GOT3 (cell line): ENCODE measurements around the gene ARHGEF17.

Experiments used
- DNase-seq: peaks from one replicate; lab custom pipeline; 2025; ENCODE audit warnings: mixed read lengths; lab: John Stamatoyannopoulos, UW

The ARHGEF17 gene

DNA sequence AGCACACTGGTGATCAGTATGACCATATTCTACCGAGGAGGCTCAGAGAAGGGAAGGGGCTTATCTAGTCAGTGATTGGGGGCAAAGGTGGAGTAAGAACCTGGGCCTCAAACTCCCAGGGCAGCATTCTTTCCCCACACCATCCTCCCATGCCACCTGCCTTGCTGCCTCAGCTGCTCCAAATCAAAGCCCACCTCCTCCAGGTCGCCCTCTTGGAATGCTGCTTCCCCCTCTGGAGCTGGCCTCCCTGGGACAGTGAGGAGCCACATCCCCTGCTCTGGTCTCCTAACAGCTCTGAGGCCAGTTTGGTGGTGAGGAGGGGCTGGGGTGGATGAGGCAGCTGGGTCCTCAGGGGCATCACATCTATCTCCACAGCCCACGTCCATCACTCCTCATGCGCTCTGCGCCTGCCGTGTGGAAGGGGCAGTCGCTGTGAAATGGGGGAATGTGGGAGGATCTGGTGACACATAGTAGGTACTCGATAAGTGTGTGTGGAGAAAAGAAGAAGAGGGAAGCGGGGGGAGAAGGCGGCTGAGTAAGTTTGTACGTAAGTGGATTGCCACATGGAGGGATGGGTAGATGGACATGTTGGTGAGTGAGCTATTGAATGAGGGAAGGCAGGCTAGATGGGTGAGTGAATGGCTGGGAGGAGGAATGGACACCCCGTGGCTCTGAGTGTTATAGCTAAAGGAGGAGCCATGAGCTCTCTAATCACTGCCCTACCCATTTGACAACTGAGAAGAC, 16.1 kb upstream of the ARHGEF17 start:
- DNase-seq = no peak

DNA sequence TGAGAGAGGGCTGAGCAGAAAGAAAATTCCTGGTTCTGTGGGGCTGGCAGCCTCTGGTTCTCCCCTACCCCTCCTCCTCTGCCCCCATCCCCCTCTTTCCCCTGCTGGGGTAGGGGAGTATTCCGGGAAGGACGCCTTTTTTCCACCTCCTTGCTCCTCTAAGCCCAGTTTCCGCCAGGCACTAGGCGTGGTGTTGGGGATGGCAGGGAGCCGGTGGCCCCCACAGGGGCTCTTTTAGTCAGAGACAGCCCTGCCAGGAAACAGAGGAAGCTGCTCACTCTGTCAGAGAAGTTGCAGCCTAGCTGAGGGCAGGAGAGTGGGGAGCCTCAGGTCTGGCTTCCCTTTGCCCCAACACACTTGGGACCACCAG, 15.6 kb upstream of the ARHGEF17 start:
- DNase-seq = no peak

DNA sequence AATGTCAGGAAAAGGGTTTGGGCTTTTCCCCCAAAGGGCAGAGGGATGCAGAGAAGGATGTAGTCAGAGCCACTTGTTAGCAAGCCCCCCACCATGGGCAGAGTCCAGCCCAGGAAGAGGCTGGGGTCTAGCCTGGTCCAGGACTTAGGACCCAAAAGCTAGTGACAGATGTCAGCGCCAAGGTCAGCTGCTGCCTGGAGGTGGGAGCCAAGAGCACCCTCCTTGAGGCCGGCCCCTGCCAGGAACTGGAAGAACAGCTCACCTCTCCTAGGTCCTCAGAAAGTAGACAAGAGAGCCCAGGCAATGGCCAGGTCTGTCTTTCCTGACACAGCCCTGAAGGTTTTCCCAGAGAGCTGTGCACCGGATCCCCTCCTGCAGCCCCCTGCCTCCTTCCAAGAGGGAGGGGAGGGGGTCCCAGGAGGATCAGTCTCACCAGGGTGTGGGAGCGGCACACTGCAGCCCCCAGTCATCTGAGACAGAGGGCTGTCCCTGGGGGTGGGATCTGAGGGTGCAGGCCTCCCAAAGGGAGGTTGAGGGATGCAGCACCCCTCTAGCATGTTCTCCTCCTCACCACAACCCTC, 14.6 kb upstream of the ARHGEF17 start:
- no peak for DNase-seq

DNA sequence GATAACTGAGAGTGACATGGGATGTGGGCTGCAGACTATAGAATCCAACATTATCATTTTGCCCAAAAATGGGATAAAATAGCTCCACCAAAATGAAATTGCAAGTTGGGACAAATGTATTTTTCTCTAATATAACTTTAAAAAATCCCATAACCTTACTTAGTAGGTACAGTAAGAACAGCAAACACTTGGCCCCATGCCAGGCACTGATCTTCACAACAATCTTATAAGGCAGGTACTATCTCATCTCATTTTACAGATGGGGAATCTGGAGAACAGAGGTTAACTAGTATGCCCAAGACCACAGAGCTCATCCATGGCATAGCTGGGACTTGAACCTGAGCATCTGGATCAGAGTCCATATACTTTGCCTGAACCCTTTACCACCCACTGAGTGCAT, 13.5 kb upstream of the ARHGEF17 start:
- DNase-seq = no peak

DNA sequence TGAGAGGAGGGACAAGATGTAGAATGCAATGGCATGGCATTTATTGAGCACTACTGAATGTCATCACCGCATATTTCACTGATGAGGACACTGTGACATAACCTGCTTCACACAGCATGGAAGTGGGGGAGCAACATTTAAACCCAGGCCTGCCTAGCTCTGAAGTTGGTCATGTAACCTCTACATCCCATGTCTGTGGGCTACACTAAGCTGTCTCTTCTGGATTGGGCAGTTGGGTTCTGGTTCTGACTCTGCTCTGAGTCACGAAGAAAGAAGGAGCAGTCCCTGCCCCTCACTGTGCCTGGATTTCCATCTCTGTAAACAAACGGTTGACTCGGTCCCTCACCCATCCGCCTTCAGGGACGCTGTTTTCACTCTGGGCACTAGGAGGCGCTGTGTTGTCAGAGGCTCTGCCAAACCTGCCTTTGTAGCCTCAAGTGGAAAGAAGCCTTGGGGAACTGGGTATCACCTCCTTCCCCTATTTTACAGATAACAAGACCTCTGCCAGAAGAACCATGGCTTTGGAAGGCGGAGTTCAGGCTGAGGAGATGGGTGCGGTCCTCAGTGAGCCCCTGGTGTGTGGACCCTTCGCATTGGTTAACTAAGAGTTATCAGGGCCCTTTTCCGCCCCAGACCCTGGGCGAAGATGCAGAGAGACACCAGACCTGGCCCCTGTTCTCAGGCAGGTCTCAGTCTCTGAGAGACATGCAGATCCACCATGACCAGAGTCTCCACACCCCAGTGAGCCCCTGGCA, 12.7 kb upstream of the ARHGEF17 start:
- peak; percentile 78 for DNase-seq

DNA sequence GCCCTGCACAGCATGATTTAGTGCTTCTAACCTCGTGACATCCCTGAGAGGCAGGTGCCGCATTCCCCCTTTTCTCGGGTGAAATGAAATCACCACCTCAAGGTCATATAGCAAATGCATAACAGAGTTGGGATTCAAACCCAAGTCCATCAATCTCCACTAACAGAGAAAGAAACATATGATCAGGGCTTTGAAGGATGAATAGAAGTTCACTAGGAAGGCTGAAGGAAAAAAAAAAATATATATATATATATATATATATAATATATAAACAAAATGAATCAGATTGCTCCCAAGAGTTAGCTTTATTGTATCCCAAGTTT, 12.1 kb upstream of the ARHGEF17 start:
- DNase-seq = no peak

DNA sequence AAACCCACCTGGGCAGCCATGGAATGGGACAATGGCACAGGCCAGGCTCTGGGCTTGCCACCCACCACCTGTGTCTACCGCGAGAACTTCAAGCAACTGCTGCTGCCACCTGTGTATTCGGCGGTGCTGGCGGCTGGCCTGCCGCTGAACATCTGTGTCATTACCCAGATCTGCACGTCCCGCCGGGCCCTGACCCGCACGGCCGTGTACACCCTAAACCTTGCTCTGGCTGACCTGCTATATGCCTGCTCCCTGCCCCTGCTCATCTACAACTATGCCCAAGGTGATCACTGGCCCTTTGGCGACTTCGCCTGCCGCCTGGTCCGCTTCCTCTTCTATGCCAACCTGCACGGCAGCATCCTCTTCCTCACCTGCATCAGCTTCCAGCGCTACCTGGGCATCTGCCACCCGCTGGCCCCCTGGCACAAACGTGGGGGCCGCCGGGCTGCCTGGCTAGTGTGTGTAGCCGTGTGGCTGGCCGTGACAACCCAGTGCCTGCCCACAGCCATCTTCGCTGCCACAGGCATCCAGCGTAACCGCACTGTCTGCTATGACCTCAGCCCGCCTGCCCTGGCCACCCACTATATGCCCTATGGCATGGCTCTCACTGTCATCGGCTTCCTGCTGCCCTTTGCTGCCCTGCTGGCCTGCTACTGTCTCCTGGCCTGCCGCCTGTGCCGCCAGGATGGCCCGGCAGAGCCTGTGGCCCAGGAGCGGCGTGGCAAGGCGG, 11.4 kb upstream of the ARHGEF17 start:
- DNase-seq = no peak

DNA sequence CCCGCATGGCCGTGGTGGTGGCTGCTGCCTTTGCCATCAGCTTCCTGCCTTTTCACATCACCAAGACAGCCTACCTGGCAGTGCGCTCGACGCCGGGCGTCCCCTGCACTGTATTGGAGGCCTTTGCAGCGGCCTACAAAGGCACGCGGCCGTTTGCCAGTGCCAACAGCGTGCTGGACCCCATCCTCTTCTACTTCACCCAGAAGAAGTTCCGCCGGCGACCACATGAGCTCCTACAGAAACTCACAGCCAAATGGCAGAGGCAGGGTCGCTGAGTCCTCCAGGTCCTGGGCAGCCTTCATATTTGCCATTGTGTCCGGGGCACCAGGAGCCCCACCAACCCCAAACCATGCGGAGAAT, 10.9 kb upstream of the ARHGEF17 start:
- no peak for DNase-seq

DNA sequence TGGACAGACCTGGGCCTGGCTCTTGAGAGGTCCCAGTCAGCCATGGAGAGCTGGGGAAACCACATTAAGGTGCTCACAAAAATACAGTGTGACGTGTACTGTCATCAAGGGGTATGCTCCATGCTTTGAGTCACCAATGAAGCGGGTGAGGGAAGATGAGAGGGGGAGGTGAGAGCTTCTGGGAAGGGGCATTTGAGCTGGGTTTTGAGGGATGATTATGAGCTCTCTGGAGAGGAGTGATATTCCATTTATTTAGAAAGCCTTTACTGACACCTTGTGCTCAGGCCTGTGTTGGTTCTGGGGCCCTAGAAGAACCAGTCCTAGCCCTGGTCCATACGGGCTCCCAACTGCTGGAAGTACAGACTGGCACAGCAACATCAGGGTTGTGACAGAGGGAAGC, 10.4 kb upstream of the ARHGEF17 start:
- DNase-seq = no peak

DNA sequence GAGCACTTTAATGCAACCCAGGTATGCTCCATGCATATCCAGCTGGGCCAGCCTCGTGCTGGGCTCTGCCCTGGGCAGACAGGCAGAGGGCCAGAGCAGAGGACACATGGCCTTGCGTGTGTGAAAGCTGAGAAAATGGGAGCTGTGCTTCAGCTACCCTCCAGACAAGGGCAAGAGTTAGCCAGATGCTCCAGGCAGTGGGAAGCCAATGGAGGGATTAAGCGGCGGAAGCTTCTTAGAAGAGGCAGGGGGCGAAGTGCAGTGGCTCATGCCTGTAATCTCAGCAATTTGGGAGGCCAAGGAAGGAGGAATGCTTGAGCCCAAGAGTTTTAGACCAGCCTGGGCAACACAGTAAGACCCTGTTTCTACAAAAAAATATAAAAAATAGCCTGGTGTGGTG, 9.8 kb upstream of the ARHGEF17 start:
- no peak for DNase-seq

DNA sequence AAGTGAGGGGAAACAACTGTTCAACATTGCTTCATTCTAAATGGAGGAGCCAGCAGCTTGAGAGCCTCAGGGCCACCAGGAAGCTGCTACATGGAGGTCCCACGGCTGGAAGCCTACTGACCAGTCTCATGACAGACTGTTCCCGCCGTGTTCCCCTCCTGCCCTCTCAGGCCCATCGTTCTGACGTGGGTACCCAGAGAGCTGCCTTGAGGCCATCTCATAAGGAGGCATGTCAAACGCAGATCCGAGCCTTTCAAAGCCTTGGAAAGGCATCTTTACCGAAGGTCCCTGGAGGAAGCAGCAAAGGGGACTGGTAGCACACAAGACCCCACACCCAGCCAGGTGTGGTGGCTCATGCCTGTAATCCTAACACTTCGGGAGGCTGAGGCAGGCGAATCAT, 8.3 kb upstream of the ARHGEF17 start:
- DNase-seq = no peak

DNA sequence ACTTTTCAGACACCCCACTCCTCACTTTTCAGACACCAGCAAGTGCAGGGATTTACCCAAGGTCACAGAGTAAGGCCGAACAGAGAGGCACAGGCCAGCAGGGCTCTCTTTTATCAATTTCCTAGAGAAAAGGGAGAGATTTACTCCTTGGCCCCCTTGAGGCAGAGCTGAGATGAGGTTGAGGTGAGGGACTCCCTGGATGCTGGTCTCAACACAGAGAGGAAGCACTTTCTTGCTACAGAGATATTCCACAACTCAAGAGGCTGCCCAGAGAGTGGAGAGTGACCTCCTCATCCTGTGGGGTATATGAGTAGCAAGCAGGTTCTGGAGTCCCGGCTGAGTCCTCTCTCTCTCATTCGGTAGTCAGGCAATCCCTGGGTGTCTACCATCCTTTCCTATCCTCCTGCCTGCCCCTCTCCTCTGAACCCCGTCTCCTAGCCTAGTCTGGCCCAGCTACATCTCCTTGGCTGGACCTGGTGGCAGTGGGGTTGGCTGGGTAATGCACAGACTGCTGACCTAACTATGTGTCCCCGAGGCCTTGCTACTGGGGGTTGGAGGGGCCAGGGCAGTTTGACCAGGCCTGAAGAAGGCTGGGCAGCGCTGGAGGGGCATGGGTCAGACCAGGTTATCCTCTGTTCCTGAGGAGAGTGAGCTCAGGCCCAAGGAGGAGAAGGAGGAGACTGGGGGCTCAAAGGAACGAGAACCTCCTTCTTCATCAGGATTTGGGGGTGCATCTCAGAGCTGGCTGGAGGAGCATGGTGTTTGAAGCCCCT, 1.8 kb upstream of the ARHGEF17 start:
- DNase-seq = no peak

DNA sequence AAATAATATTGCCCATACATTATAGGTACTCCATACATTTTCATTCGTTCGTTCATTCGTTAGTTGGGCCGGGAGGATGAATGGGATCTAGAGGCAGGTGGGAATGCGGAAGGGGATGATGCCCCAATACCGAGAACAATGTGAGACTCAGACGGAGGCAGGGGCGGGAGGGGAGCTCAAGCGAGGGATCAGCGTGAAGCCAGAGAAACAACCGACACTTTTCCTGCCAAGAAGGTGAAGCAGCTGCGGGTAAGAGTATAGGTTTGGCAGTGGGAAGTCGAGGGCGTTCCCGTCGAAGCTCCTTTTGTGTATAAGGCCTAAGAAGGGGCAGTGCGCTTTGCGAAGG, 1.1 kb upstream of the ARHGEF17 start:
- DNase-seq = no peak

DNA sequence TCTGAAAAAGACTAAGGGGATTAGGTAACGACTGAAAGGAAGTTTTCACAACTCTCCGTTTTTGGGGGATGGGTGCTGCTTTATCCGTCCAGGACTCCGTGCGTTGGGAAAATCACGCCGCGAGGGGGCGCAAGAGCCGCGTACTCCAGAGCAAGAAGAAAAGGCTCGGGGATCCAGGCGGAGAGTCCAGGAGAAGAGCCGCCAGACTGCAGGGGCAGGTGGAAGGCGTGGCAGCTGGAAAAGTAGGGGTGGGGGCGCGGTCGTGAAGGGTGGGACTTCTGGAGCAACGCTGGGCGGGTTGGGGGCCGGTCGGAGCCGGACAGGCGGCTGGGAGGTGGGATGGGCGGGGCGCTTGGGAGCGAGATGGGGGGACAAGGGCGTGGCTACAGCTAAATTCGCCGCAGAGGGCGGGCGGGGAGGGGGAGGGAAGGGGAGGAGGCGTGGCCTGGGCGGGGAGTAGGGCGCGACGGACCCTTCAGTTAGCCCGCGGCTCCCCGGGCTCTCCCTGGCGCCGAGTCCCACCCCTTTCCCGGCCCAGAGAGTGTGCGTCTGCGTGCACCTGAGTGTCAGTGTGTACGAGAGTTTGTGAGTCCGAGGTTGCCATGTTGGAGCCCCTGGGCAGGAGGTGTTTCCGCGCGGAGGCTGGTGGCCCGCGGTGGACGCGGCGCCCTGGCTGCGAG, 613 bp upstream of the ARHGEF17 start:
- peak; percentile 85 for DNase-seq

DNA sequence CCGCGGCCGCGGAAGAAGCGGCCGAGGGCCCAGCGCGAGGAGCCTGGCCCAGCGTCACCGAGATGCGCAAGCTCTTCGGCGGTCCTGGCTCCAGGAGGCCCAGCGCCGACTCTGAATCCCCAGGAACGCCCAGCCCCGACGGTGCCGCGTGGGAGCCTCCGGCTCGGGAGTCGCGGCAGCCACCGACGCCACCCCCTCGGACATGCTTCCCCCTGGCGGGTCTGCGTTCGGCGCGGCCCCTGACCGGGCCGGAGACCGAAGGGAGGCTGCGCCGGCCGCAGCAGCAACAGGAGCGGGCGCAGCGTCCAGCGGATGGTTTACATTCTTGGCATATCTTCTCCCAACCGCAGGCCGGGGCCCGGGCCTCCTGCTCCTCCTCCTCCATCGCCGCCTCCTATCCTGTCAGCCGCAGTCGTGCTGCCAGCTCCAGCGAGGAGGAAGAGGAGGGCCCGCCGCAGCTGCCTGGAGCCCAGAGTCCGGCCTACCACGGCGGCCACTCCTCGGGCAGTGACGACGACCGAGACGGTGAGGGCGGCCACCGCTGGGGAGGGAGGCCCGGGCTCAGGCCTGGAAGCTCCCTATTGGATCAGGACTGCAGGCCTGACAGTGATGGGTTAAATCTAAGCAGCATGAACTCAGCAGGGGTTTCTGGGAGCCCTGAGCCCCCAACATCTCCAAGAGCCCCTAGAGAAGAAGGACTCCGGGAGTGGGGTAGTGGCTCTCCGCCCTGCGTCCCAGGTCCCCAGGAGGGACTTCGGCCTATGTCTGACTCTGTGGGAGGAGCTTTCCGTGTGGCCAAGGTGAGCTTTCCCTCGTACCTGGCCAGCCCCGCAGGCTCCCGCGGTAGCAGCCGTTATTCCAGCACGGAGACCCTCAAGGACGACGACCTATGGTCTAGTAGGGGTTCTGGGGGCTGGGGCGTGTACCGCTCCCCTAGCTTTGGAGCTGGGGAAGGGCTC, 1.2 kb downstream of the ARHGEF17 start:
- DNase-seq = peak; percentile 74

DNA sequence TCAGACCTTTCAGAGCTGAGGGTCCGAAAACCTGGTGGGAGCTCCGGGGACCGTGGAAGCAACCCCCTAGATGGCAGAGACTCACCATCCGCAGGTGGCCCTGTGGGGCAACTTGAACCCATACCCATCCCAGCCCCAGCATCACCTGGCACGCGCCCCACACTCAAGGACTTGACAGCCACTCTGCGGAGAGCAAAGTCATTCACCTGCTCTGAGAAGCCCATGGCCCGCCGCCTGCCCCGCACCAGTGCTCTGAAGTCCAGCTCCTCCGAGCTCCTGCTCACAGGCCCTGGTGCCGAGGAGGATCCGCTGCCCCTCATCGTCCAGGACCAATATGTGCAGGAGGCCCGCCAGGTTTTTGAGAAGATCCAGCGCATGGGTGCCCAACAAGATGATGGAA, 2.0 kb downstream of the ARHGEF17 start:
- no peak for DNase-seq

DNA sequence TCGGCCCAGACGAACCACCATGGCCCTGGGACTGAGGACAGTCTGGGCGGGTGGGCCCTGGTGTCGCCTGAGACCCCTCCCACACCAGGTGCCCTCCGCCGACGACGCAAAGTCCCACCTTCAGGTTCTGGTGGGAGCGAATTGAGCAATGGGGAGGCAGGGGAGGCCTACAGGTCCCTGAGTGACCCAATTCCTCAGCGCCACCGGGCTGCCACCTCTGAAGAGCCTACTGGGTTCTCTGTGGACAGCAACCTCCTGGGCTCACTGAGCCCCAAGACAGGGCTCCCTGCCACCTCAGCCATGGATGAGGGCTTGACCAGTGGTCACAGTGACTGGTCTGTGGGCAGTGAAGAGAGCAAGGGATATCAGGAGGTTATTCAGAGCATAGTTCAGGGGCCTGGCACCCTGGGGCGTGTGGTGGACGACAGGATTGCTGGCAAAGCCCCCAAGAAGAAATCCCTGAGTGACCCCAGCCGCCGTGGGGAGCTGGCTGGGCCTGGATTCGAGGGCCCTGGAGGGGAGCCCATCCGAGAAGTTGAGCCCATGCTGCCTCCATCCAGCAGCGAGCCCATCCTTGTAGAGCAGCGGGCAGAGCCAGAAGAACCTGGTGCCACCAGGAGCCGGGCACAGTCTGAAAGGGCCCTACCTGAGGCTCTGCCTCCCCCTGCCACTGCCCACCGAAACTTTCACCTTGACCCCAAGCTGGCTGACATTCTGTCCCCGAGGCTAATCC, 2.8 kb downstream of the ARHGEF17 start:
- no peak for DNase-seq

DNA sequence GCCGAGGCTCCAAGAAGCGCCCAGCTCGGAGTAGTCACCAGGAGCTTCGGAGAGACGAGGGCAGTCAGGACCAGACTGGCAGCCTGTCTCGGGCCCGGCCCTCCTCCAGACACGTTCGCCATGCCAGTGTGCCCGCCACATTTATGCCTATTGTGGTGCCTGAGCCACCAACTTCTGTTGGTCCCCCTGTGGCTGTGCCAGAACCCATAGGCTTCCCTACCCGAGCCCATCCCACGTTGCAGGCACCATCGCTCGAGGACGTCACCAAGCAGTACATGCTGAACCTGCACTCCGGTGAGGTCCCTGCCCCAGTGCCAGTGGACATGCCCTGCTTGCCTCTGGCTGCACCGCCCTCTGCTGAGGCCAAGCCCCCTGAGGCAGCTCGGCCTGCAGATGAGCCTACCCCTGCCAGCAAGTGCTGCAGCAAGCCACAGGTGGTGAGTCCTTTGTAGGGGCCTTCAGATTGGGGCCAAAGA, 3.4 kb downstream of the ARHGEF17 start:
- no peak for DNase-seq

DNA sequence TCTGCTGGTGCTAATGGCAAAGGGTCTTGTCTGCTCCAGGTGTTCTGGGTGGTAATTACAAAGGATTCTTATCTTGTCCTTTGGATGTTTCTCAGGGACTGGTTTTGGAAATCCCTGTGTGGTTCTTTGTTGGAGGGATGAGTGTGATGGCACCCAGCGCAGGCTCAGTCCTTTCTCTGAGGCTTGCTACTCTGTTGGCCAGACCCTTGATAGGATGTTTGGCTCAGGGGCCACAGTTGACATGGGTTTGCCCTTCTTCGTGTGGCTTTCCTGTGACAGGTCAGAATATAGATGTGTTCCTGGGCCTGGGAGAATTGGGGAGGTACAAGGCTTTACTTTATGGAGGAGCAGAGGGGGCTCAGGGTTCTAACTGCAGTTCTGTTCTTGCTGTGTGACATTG, 4.0 kb downstream of the ARHGEF17 start:
- DNase-seq = no peak

DNA sequence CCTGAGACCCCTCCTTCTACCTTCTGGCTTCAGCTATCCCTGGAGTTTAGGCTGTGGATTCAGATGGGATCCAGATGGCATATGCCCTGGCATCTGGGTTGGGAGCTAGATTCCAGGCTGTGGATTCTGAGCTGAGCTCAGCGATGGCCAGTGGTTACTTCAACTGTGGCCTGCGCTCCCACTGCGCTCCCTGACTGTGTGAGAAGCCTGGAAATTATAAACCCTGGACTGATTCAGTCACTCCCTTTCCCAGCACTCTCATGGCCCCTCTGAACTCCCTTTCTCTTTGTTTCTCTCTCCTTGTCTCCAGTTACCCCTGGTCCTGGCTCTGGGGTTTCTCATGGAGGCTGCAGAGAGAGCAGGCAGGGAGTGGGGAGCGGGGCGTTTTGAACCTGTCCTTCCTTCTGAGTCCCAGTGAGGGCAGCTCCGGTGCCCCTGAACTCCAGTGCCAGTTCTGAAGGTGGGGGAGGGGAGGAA, 4.8 kb downstream of the ARHGEF17 start:
- no peak for DNase-seq
